ENCODE measurements around the gene PTRHD1. TPM values are rescaled to one million over a fixed set of nuclear protein-coding genes. Genes with fewer than 3 reads are reported as not detected.
"Not testable (repeated sequence)": the region's sequence is repeated elsewhere in the genome, so short reads cannot be mapped to it uniquely, and the experiment has no call there.

Gene PTRHD1
- total RNA-seq, 1 donor = 33.4 TPM

DNA sequence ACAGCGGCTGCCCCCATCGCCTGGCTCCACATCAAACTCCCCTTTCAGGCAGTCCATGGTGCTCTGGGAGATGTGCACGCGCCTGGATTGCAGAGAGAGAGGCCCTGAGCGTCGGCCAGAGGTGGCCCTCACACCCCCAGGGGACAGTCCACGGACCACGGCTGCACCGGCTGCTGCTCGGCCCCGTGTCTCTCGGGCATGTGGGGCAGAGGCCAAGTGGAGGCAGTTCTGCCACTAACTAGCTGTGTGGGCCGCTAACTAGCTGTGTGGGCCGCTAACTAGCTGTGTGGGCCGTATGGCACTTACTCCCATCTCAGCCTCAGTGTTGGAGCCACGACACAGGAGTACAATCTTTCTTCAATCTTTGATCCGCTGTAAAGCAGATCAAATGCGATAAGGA lies 45.4 kb upstream of the PTRHD1 start:
- TF ChIP-seq, protein P1, sequence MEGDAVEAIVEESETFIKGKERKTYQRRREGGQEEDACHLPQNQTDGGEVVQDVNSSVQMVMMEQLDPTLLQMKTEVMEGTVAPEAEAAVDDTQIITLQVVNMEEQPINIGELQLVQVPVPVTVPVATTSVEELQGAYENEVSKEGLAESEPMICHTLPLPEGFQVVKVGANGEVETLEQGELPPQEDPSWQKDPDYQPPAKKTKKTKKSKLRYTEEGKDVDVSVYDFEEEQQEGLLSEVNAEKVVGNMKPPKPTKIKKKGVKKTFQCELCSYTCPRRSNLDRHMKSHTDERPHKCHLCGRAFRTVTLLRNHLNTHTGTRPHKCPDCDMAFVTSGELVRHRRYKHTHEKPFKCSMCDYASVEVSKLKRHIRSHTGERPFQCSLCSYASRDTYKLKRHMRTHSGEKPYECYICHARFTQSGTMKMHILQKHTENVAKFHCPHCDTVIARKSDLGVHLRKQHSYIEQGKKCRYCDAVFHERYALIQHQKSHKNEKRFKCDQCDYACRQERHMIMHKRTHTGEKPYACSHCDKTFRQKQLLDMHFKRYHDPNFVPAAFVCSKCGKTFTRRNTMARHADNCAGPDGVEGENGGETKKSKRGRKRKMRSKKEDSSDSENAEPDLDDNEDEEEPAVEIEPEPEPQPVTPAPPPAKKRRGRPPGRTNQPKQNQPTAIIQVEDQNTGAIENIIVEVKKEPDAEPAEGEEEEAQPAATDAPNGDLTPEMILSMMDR (IDR thresholded peaks at IDR 0.05; ENCODE audit: insufficient read depth, low read length) = no peak
- no peak for DNase-seq (ENCODE audit: low read depth)
- no peak overlapping the region for H3K4me3 ChIP-seq (ENCODE audit: low read depth, low read length)

GRCh38 chr2:24837996-24838513 lies 44.9 kb upstream of the PTRHD1 start:
- no peak for DNase-seq (ENCODE audit: low read depth)
- H3K4me3 ChIP-seq (ENCODE audit: low read depth, low read length) = no peak overlapping the region
- TF ChIP-seq, protein P1 (IDR thresholded peaks at IDR 0.05; ENCODE audit: insufficient read depth, low read length) = no peak

- TF ChIP-seq, protein P1 (IDR thresholded peaks at IDR 0.05; ENCODE audit: insufficient read depth, low read length) = no peak
- DNase-seq (ENCODE audit: low read depth) = no peak
- no peak overlapping the region for H3K4me3 ChIP-seq (ENCODE audit: low read depth, low read length)
These were observed 43.5 kb upstream of the PTRHD1 start for GRCh38 chr2:24836706-24837105.

DNA sequence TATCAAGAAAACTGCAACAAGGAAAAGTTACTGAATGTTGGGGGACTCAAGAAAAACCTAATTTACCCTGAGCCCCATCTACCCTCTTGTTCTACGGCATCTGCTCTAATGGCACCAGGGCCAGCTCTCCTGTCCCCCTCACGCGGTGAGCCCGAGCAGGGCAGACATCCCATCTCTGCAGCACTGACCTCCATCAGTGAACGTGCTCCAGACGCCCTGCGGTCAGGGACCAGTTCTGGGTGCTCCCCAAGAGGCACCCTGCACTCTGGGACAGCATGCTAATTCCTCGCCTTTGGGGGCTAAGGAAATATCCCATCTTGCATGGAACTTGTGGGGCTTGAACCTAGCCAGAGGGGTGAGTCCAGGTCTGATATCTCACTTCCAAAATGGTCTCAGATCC lies 43.0 kb upstream of the PTRHD1 start:
- TF ChIP-seq, protein P1 (IDR thresholded peaks at IDR 0.05; ENCODE audit: insufficient read depth, low read length) = no peak
- no peak for DNase-seq (ENCODE audit: low read depth)
- no peak overlapping the region for H3K4me3 ChIP-seq (ENCODE audit: low read depth, low read length)

DNA sequence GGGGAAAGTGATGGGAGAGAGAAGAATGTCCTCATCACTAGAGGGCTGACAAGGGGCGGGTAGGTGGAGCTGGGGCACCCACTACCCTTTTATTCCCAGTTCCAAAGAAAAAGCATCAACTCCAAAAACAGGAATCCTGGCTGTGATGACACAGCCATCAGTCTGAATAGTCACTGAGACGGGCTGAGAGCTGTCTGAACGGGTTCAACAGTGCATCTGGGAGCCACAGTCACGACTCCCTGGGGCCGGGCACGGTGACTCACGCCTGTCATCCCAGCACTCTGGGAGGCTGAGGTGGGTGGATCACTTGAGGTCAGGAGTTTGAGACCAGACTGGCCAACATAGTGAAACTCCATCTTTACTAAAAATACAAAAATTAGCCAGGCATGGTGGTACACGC lies 42.2 kb upstream of the PTRHD1 start:
- not testable (repeated sequence) for DNase-seq (ENCODE audit: low read depth); H3K4me3 ChIP-seq (ENCODE audit: low read depth, low read length)

DNA sequence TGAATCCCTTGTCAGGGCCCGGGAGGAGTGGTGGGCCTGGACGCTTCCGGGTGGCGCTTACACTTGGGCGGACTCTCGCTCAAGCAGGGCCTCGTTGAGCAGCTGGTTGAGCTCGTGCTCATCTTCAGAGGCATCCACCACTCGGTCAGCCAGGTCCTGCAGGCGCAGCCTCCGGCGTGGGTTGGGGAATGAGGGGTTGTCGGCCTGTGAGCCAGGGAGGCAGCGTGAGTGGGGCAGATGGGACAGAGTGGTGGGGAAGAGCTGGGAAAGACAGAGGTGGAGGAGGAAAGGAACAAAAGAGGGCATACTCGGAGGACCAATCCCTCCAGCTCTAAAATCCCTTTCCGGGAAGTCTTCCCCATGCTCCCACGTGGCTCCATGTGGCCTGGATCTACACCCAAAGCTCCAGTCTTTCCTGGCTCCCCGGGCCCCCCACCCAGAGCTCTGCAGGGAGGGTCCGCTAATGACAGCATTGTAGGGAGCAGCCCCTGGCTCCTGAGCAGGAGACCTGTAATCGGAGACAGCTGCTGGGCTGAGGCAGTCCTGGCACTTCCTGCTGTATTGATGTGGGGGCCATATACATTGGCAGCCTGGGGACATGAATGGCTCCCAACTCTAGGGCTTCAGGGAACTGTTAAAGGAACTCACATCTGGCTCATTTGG lies 41.7 kb upstream of the PTRHD1 start:
- H3K4me3 ChIP-seq (ENCODE audit: low read depth, low read length) = no peak overlapping the region
- no peak for DNase-seq (ENCODE audit: low read depth)
- TF ChIP-seq, protein P1 (IDR thresholded peaks at IDR 0.05; ENCODE audit: insufficient read depth, low read length) = no peak

DNA sequence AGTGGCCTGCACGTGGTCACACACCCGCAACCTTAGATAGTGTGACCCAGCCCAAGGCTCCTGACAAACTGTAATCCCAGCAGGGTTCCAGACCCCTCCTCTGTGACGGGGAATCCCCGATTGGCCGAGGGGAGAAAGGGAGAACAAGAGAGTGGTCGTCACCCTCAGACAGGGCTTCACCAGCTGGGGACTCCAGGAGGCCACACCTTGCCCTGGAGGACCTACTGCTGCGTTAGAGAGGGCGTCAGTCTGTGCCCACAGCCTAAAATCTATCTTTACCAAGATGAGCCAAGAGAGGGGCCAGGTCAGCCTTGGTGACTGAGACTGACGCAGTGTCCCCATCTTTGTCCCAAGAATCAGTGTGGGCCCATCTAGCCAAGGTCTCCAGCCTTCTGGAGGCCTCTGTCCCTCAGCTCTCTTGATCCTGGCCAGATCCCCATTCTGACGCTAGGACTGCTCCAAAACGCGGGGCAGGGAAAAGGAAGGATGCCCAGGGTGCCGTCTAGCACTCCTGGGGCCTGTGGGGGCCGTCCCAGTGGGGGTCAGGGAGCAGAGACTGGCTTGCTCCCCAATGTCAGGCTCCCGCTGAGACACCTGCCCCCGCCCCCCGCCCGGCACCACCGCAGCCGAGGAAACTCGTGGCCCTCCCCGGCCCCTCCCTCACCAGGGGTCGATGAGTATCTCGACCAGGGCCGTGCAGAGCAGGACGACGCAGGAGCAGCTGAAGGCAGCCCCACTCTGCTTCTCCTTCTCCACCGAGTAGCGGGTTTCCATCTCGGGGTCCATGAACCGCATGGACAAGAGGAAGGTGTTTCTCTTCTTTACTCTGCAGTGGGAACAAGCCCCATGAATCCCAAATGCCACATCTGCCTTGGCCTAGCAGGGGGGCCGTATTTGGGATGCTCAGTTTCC lies 40.9 kb upstream of the PTRHD1 start:
- H3K4me3 ChIP-seq (ENCODE audit: low read depth, low read length) = no peak overlapping the region
- no peak for DNase-seq (ENCODE audit: low read depth)
- TF ChIP-seq, protein P1 (IDR thresholded peaks at IDR 0.05; ENCODE audit: insufficient read depth, low read length) = no peak

All from fibroblast of the aortic adventitia (primary cell).